GM23338 (cell line): ENCODE data around the gene MOCS2.

ENCODE experiments used
- POLR2AphosphoS5 ChIP-seq: IDR thresholded peaks from 2 replicates; pipeline ENCODE4 v1.6.1; 2016; ENCODE audit warnings: antibody characterized with exemption, low read depth
- TF ChIP-seq, protein P1 (sequence below), 2 experiments: fragments of 200-600 bp in 1 of 2; sonication (generic) in 1 of 2; conservative IDR thresholded peaks; 2 replicates each; pipeline versions ENCODE4 v1.5.1 to v1.6.1; 2016 to 2017; ENCODE audit warnings: antibody characterized with exemption in 2 of 2, low read depth in 2 of 2, mild to moderate bottlenecking in 2 of 2, moderate library complexity in 1 of 2
- TF ChIP-seq, protein P2 (sequence below): IDR thresholded peaks from one replicate; pipeline ENCODE4 v1.6.1; 2018; ENCODE audit warnings: antibody characterized with exemption; ENCODE audit not compliant: unreplicated experiment

DNA sequence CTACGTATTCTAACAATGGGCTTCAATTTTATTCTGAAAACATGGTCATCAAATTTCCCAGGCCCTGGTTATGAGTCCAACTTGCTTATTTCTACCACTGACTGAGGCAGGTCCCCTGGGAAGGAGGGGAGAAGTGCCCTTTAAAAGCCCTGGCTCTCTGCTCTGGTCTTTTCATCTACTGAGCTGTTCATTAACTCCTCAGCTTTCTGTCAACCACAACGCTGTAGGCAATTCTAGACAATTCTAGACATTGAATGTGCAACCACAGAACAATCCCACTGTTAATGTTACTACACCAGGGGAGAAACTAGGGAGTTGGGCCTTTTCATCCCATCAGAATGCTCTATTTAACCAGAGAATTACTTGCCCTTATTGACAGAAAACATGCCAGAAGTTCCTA lies 10.0 kb downstream of the MOCS2 start:
- TF ChIP-seq, protein P1, sequence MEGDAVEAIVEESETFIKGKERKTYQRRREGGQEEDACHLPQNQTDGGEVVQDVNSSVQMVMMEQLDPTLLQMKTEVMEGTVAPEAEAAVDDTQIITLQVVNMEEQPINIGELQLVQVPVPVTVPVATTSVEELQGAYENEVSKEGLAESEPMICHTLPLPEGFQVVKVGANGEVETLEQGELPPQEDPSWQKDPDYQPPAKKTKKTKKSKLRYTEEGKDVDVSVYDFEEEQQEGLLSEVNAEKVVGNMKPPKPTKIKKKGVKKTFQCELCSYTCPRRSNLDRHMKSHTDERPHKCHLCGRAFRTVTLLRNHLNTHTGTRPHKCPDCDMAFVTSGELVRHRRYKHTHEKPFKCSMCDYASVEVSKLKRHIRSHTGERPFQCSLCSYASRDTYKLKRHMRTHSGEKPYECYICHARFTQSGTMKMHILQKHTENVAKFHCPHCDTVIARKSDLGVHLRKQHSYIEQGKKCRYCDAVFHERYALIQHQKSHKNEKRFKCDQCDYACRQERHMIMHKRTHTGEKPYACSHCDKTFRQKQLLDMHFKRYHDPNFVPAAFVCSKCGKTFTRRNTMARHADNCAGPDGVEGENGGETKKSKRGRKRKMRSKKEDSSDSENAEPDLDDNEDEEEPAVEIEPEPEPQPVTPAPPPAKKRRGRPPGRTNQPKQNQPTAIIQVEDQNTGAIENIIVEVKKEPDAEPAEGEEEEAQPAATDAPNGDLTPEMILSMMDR (conservative IDR thresholded peaks at IDR 0.05; ENCODE audit: low read depth in 2 of 2) = no peak
- TF ChIP-seq POLR2AphosphoS5 = no peak
- TF ChIP-seq, protein P2, sequence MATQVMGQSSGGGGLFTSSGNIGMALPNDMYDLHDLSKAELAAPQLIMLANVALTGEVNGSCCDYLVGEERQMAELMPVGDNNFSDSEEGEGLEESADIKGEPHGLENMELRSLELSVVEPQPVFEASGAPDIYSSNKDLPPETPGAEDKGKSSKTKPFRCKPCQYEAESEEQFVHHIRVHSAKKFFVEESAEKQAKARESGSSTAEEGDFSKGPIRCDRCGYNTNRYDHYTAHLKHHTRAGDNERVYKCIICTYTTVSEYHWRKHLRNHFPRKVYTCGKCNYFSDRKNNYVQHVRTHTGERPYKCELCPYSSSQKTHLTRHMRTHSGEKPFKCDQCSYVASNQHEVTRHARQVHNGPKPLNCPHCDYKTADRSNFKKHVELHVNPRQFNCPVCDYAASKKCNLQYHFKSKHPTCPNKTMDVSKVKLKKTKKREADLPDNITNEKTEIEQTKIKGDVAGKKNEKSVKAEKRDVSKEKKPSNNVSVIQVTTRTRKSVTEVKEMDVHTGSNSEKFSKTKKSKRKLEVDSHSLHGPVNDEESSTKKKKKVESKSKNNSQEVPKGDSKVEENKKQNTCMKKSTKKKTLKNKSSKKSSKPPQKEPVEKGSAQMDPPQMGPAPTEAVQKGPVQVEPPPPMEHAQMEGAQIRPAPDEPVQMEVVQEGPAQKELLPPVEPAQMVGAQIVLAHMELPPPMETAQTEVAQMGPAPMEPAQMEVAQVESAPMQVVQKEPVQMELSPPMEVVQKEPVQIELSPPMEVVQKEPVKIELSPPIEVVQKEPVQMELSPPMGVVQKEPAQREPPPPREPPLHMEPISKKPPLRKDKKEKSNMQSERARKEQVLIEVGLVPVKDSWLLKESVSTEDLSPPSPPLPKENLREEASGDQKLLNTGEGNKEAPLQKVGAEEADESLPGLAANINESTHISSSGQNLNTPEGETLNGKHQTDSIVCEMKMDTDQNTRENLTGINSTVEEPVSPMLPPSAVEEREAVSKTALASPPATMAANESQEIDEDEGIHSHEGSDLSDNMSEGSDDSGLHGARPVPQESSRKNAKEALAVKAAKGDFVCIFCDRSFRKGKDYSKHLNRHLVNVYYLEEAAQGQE = no peak
